ENCODE data around the gene HAS3. TPM values are rescaled to one million over a fixed set of nuclear protein-coding genes. Genes with fewer than 3 reads are reported as not detected.
A peak's percentile ranks its signal among the peaks of the same experiment; 100 is the strongest.

HAS3 gene
- total and polyA plus RNA-seq, 2 donors (not counting 3 experiments of a cell fraction or from before 2014, with no cell fraction given), result 1.5 to 1.8 TPM

DNA sequence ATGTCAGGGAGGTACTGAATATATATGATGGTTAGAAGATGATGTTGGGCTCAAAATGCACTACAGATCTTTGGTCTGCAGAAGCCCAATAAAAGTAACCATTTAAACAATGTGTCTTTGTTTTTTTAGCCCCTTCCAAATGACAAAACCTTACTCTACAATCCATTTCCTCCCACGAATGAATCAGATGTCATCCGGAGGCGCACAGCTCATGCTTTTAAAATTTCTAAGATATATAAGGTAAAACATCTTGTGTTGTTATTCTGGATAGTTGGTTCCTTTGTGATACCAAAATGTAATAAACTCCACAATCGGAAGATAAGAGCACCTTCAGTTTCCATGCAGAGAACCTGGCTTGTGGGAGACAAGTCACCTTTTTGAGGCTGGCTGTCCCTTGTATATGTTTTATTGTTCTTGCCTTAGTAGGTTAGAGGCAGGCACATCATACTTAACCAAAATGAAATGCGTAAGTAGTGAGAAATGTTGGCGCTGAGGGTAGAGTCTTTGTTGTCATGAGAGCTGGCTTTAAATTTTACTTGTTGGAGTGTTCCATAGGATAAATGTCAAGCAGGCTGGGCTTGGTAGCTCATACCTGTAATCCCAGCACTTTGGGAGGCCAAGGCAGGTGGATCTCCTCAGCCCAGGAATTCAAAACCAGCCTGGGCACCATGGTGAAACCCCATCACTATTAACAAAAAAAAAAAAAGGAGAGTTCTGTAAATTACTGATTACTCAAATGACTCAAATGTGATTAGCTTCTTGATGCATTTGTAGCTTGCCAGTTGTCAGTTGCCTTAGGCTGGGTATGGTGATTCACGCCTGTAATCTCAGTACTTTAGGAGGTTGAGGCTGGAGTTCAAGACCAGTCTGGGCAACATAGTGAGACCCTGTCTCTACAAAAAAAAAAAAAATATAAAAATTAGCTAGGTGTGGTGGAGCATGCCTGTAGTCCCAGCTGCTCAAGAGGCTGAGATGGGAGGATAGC lies 61.8 kb downstream of the HAS3 start:
- no peaks in the 10 kb centered on the region for H3K27me3 ChIP-seq (ENCODE audit: control insufficient read depth in 2 of 2, insufficient read depth in 2 of 2, low read length in 2 of 2)
- ChIA-PET POLR2A (interaction anchor here (0.7 to 1.8 kb wide), 3 partner anchors 10 to 145 kb away, joined by 3 to 8 read pairs (median 5); no protein-coding TSS in a partner anchor), CTCF (interaction anchor here (0.7 to 4.9 kb wide), 16 partner anchors 9 to 121 kb away, joined by 3 to 49 read pairs (median 4); partner anchors contain the start of gene SNTB2)
- no peaks in the 10 kb centered on the region for H3K9me1 ChIP-seq (replicated peaks; ENCODE audit: control insufficient read depth, extremely low read depth, insufficient read depth, low read length)
- BruUV-seq (replicated peaks), result TSS peak; percentile 49
- no peak overlapping the region for H2AFZ ChIP-seq (ENCODE audit: low read depth, low read length)
- intact Hi-C loops (cut with micrococcal nuclease), result loop anchor here (5.0 kb wide), 1 partner anchor 120 kb away; no protein-coding TSS in a partner anchor
- TF ChIP-seq MYC (IDR thresholded peaks at IDR 0.05; ENCODE audit: low read depth, low read length) (no peak), JUN (IDR thresholded peaks at IDR 0.05; ENCODE audit: borderline replicate concordance, insufficient read depth, insufficient read length, low read depth) (peak; percentile 52), GATA2 (IDR thresholded peaks at IDR 0.05; ENCODE audit: insufficient read depth, insufficient read length, low read depth, low read length) (peak; percentile 40), FOS (IDR thresholded peaks at IDR 0.05; ENCODE audit: borderline replicate concordance, insufficient read depth, low read length) (peak; percentile 87), POLR2AphosphoS5 (IDR thresholded peaks at IDR 0.05; ENCODE audit: insufficient read depth, low read depth, low read length) (peak; percentile 63), CTCF (IDR thresholded peaks at IDR 0.05; ENCODE audit: extremely low read depth in 1 of 2, insufficient read depth in 1 of 2, low read depth in 1 of 2, low read length in 2 of 2) (no peak)
- FAIRE-seq (peak; percentile 73), DNase-seq (ENCODE audit: low read depth, low spot score) (peak; percentile 66)
- H3K4me1 ChIP-seq (ENCODE audit: control insufficient read depth, extremely low read depth, insufficient read depth, low read length), result peaks cover 39% of the 10 kb centered on the region
- no peaks in the 10 kb centered on the region for H3K79me2 ChIP-seq (ENCODE audit: control insufficient read depth, insufficient read depth, low read length)
- H3K4me3 ChIP-seq (replicated peaks in 1 of 3; ENCODE audit: insufficient read depth in 1 of 3, low read depth in 1 of 3, low read length in 3 of 3), result no peak overlapping the region
- peak overlapping the region; percentile 61 for H3K4me2 ChIP-seq (ENCODE audit: insufficient read depth, low read length)
- H3K36me3 ChIP-seq (ENCODE audit: control insufficient read depth in 2 of 2, extremely low read depth in 1 of 2, insufficient read depth in 2 of 2, low read length in 2 of 2), result peaks cover 0 to 12% of the 10 kb centered on the region in 2 experiments
- dilution Hi-C loops (cut with MboI; ENCODE audit: extremely low pct_ligation_motif_present, low sequenced_read_pairs), result no loop called here
- H4K20me1 ChIP-seq (replicated peaks; ENCODE audit: control insufficient read depth, extremely low read depth, insufficient read depth, low read length), result no peaks in the 10 kb centered on the region
- no peaks in the 10 kb centered on the region for H3K9me3 ChIP-seq (replicated peaks; ENCODE audit: control insufficient read depth, insufficient read depth, low read length)
- peak overlapping the region; percentile 85 for H3K27ac ChIP-seq (ENCODE audit: insufficient read depth, low read depth, low read length)
- peak overlapping the region; percentile 21 for H3K9ac ChIP-seq (replicated peaks; ENCODE audit: extremely low read depth, insufficient read depth, low read length)

Other genes with a start within 250 kb of the HAS3 start
- 131 and 139 TPM in 2 replicates for gene CHTF8, start 26.9 kb downstream of the HAS3 start, total RNA-seq
- gene CHTF8, start 26.9 kb downstream of the HAS3 start, polyA plus RNA-seq, result 118 and 128 TPM in 2 replicates
- gene UTP4, start 27.0 kb downstream of the HAS3 start, total RNA-seq, result 56.1 and 60.2 TPM in 2 replicates
- 59.5 and 67.2 TPM in 2 replicates for gene UTP4, start 27.0 kb downstream of the HAS3 start, polyA plus RNA-seq
- 73.7 and 76.2 TPM in 2 replicates for gene SNTB2, start 81.5 kb downstream of the HAS3 start, total RNA-seq
- 19.4 and 24.9 TPM in 2 replicates for gene SNTB2, start 81.5 kb downstream of the HAS3 start, polyA plus RNA-seq
- 34.8 and 37.1 TPM in 2 replicates for gene VPS4A, start 205.7 kb downstream of the HAS3 start, total RNA-seq
- gene VPS4A, start 205.7 kb downstream of the HAS3 start, polyA plus RNA-seq, result 20.9 and 22.3 TPM in 2 replicates
- gene PDF, start 224.9 kb downstream of the HAS3 start, total RNA-seq, result 13.3 and 16.7 TPM in 2 replicates
- 12.1 and 13.1 TPM in 2 replicates for gene PDF, start 224.9 kb downstream of the HAS3 start, polyA plus RNA-seq
- 25.1 and 31.6 TPM in 2 replicates for gene COG8, start 233.9 kb downstream of the HAS3 start, total RNA-seq
- gene COG8, start 233.9 kb downstream of the HAS3 start, polyA plus RNA-seq, result 29.0 and 33.2 TPM in 2 replicates
- gene NIP7, start 234.1 kb downstream of the HAS3 start, total RNA-seq, result 40.9 and 46.8 TPM in 2 replicates
- gene NIP7, start 234.1 kb downstream of the HAS3 start, polyA plus RNA-seq, result 8.1 and 8.8 TPM in 2 replicates
- gene TMED6, start 246.1 kb downstream of the HAS3 start, total RNA-seq, result 0.37 and 1.2 TPM in 2 replicates
- not detected in 2 replicates for gene TMED6, start 246.1 kb downstream of the HAS3 start, polyA plus RNA-seq